K562 (cell line): ENCODE data around the gene GRIK1. TPM values are rescaled to one million over a fixed set of nuclear protein-coding genes. Genes with fewer than 3 reads are reported as not detected.

ENCODE experiments used
- ATF7 ChIP-seq: fragments of 450-650 bp; IDR thresholded peaks from 2 replicates; pipeline ENCODE4 v1.7.1; 2014; ENCODE audit warnings: mild to moderate bottlenecking, moderate library complexity
- BCLAF1 ChIP-seq, 2 experiments: fragments of 450-650 bp in 1 of 2; IDR thresholded peaks; 2 replicates each; pipeline ENCODE4 v1.6.1; 2011 to 2017; ENCODE audit warnings: low read depth in 2 of 2, antibody characterized with exemption in 1 of 2, borderline replicate concordance in 1 of 2, low read length in 1 of 2, mild to moderate bottlenecking in 1 of 2, mixed read lengths in 1 of 2; ENCODE audit not compliant: control insufficient read depth in 1 of 2
- CHD7 ChIP-seq: fragments of 200-600 bp; sonication (generic); IDR thresholded peaks from one replicate; pipeline ENCODE4 v1.6.1; 2012; ENCODE audit warnings: mild to moderate bottlenecking, low read depth, low read length, inconsistent platforms
- NR3C1 ChIP-seq: sonication (generic); formaldehyde crosslinking; IDR thresholded peaks from 2 replicates; pipeline ENCODE4 v1.8.1; 2022; ENCODE audit warnings: missing genetic modification reagents
- POLR2AphosphoS5 ChIP-seq: IDR thresholded peaks from 2 replicates; pipeline ENCODE4 v1.6.1; 2011; ENCODE audit warnings: mild to moderate bottlenecking, low read depth, low read length, moderate library complexity; ENCODE audit not compliant: control insufficient read depth, insufficient read depth
- RAD21 ChIP-seq, 2 experiments: fragments of 250-450 bp in 1 of 2; fragments of 450-650 bp in 1 of 2; sonication (Bioruptor Pico) in 1 of 2; formaldehyde crosslinking in 1 of 2; IDR thresholded peaks in 1 of 2; conservative IDR thresholded peaks in 1 of 2; 2 replicates each; pipeline versions ENCODE4 v1.4.0 to v1.8.0; 2020 to 2022; ENCODE audit warnings: mild to moderate bottlenecking in 2 of 2, moderate library complexity in 1 of 2
- SMC3 ChIP-seq: conservative IDR thresholded peaks from 2 replicates; pipeline ENCODE4 v1.6.1; 2011; ENCODE audit warnings: low read depth, low read length, improper control_type of control experiment; ENCODE audit not compliant: insufficient read depth
- ZNF143 ChIP-seq: sonication (generic); formaldehyde crosslinking; IDR thresholded peaks from 2 replicates; pipeline ENCODE4 v1.9.0; 2022; ENCODE audit warnings: mild to moderate bottlenecking, missing genetic modification reagents
- ZNF518B ChIP-seq: fragments of 250-450 bp; sonication (Bioruptor Pico); IDR thresholded peaks from 2 replicates; pipeline ENCODE4 v1.5.0; 2021; ENCODE audit warnings: mild to moderate bottlenecking, moderate library complexity
- polyA plus RNA-seq, 8 experiments: library from polyadenylated mRNA; depleted of rRNA in 4 of 8; stranded (reverse) in 5 of 8; unstranded in 3 of 8; fragments of >200 nt; fragmentation: Nextera tagmentation in 2 of 8; fragmentation: Illumina TruSeq in 1 of 8; extraction: Ambion mirVana in 2 of 8; extraction: Trizol in 1 of 8; gene quantifications; 2 replicates each; pipeline versions ENCODE4 v1.2.1 to v1.2.3, GENCODE V29; 2011 to 2014; ENCODE audit warnings: inconsistent platforms in 1 of 8, missing spikeins in 1 of 8
- total RNA-seq, 7 experiments: library from RNA; depleted of rRNA in 6 of 7; stranded (reverse); fragments of >200 nt in 6 of 7; fragmentation: Illumina TruSeq in 2 of 7; extraction: Trizol in 2 of 7; gene quantifications; 2 replicates each; pipeline versions ENCODE4 v1.2.1 to v1.2.3, GENCODE V29; 2011 to 2021; ENCODE audit warnings: low replicate concordance in 1 of 7

GRIK1 gene
- total and polyA plus RNA-seq, 9 of the 15 experiments (the other 6 are each of a cell fraction or from before 2014, with no cell fraction given), result 0.17 to 2.8 (median 0.53) TPM

- TF ChIP-seq BCLAF1 (IDR thresholded peaks at IDR 0.05; ENCODE audit: borderline replicate concordance in 1 of 2, control insufficient read depth in 1 of 2, low read depth in 2 of 2, low read length in 1 of 2) (no peak), ZNF518B (CRISPR knock-in tag) (no peak), ATF7 (no peak), ZNF143 (CRISPR knock-in tag) (no peak), CHD7 (no peak), SMC3 (0 out of 2 replicates have a peak, but pooled peaks have one; percentile 18), NR3C1 (CRISPR knock-in tag) (no peak), RAD21 (CRISPR knock-in tag; conservative IDR thresholded peaks at IDR 0.05 in 1 of 2, IDR thresholded peaks at IDR 0.05 in 1 of 2) (peak; percentile 33 to 68; a peak in 3 of 4 replicates), POLR2AphosphoS5 (no peak)
Measured at GRCh38 chr21:29943885-29944284, 4.1 kb upstream of the GRIK1 start (continued).
